Neural crest cell (in vitro differentiated cells): ENCODE data around the gene RGS17. TPM values are rescaled to one million over a fixed set of nuclear protein-coding genes. Genes with fewer than 3 reads are reported as not detected.

Experiments
- DNase-seq: peaks from one replicate; pipeline ENCODE4 v3.0.0; 2021; ENCODE audit warnings: low read depth, mixed read lengths, low spot score
- H3K27ac Mint-ChIP-seq: one replicate; pipeline ENCODE4 v1.8.0; 2021; ENCODE audit warnings: mild to moderate bottlenecking, mixed read lengths; ENCODE audit not compliant: unreplicated experiment
- H3K27me3 Mint-ChIP-seq: 2 replicates; pipeline ENCODE4 v1.8.0; 2021; ENCODE audit warnings: low read depth, mild to moderate bottlenecking, mixed read lengths
- H3K36me3 Mint-ChIP-seq: 2 replicates; pipeline ENCODE4 v1.8.0; 2021; ENCODE audit warnings: low read depth, mild to moderate bottlenecking, mixed read lengths
- H3K4me1 Mint-ChIP-seq: 2 replicates; pipeline ENCODE4 v1.8.0; 2021; ENCODE audit warnings: mixed read lengths
- H3K4me3 Mint-ChIP-seq: one replicate; pipeline ENCODE4 v1.8.0; 2021; ENCODE audit warnings: mild to moderate bottlenecking, mixed read lengths
- H3K9me3 Mint-ChIP-seq: 2 replicates; pipeline ENCODE4 v1.8.0; 2021; ENCODE audit warnings: mixed read lengths
- total RNA-seq: library from RNA; stranded (reverse); gene quantifications from 2 replicates; pipeline ENCODE4 v1.2.1, GENCODE V29; 2021
- TF ChIP-seq, protein P1 (sequence below): fragments of 200-600 bp; sonication (generic); conservative IDR thresholded peaks from 2 replicates; pipeline ENCODE4 v1.5.0; 2021; ENCODE audit warnings: antibody characterized with exemption, mild to moderate bottlenecking

RGS17 gene
- total RNA-seq, 1 donor from 2014 or later = 4.7 TPM

DNA sequence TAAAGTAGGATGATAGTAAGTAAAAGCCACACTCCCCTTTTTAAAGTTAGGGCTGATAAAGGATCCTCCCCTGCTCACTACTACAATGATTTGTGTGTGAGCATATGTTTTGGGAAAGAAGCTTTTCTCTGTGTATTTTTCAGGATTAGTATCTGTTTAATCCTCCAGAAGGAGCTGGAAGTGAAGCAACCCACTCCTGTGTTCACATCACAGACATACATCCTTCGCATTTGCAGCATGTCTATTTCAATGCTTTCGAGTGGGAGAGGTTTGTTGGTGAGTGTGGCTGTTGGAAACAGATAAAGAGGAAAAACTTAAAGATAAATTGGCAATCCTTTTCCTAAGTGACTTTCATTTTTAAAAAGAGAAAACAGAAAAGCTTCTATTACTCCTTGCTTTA, 31.6 kb upstream of the RGS17 start:
- Mint-ChIP-seq H3K4me3 (no peak overlapping the region), H3K27ac (no peak overlapping the region), H3K4me1 (no peaks in the 10 kb centered on the region), H3K36me3 (no peaks in the 10 kb centered on the region), H3K27me3 (no peaks in the 10 kb centered on the region), H3K9me3 (no peaks in the 10 kb centered on the region)
- no peak for DNase-seq
- TF ChIP-seq, protein P1, sequence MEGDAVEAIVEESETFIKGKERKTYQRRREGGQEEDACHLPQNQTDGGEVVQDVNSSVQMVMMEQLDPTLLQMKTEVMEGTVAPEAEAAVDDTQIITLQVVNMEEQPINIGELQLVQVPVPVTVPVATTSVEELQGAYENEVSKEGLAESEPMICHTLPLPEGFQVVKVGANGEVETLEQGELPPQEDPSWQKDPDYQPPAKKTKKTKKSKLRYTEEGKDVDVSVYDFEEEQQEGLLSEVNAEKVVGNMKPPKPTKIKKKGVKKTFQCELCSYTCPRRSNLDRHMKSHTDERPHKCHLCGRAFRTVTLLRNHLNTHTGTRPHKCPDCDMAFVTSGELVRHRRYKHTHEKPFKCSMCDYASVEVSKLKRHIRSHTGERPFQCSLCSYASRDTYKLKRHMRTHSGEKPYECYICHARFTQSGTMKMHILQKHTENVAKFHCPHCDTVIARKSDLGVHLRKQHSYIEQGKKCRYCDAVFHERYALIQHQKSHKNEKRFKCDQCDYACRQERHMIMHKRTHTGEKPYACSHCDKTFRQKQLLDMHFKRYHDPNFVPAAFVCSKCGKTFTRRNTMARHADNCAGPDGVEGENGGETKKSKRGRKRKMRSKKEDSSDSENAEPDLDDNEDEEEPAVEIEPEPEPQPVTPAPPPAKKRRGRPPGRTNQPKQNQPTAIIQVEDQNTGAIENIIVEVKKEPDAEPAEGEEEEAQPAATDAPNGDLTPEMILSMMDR = no peak

DNA sequence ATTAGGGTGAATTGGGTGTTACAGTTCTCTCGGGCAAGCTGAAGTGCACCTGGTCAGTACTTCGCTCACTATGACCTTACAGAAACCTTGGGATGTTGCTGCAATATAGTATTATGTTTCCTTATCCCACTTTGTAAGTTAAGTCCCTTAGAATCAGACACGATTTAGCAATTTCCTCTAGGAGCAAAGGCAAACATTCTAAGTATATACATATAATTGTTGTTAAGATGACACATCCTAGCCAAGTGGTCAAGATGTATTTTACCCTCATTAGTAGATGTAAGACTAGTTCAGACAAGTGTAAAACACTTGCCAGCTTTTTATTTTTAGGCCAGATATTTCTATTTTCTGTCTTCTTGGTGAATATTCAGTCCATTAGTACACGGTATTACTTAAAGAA, 31.1 kb upstream of the RGS17 start:
- H3K4me1 Mint-ChIP-seq = no peaks in the 10 kb centered on the region
- DNase-seq = no peak
- no peaks in the 10 kb centered on the region for H3K27me3 Mint-ChIP-seq
- H3K27ac Mint-ChIP-seq = no peak overlapping the region
- H3K9me3 Mint-ChIP-seq = no peaks in the 10 kb centered on the region
- TF ChIP-seq, protein P1 = no peak
- no peak overlapping the region for H3K4me3 Mint-ChIP-seq
- no peaks in the 10 kb centered on the region for H3K36me3 Mint-ChIP-seq

DNA sequence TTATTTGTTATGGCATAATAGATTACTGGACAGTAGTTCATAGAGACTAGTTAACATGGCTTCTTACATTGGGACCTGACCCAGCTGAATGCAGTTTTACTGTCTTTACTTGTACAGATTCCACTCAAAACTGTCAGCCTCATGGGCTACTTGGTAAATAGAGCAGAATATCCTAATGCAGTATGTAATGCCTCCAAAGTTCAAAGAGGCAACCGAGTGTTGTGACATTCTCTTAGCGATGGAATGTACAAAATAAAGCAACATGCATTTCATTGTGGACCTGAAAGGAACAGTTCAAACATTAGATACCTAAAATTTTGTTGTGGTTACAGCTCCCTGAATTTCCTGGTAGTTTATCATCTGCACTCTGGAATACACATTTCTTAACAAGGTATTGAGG, 29.1 kb upstream of the RGS17 start:
- H3K36me3 Mint-ChIP-seq = no peaks in the 10 kb centered on the region
- no peak for DNase-seq
- H3K4me1 Mint-ChIP-seq = no peaks in the 10 kb centered on the region
- no peak overlapping the region for H3K27ac Mint-ChIP-seq
- no peaks in the 10 kb centered on the region for H3K27me3 Mint-ChIP-seq
- TF ChIP-seq, protein P1 = no peak
- H3K9me3 Mint-ChIP-seq = no peaks in the 10 kb centered on the region
- H3K4me3 Mint-ChIP-seq = no peak overlapping the region

DNA sequence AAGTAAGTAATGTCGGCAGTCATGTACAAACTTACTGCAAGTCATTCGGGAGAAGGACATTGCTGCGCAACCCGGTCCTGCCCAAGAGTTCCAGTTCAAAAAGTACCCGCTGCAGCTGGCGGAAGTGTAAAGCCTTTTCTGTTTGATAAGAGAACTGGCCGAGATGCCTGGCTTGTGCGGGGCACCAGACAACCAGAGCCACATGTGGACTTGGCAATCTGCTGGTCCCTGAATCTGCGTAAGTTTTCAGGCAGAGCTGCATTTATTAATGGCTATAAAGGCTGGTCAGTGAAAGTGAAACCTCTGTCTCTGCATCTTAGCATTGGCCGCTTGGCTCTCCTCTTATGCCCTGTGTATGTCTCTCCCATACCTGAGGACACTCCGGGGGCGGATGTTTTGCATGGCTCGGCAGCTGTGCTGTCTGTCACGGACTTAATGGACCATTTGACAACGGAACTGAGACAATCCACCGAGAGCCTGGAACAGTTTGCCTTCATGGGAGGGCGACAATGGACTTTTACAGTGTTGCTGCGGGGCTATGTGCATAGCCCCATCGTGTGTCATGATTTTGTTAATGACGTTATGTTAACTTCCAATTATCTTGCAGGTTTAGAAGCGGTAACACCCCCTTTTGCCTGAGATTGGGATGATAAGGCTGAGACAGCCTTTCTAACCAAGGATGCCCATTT, 19.8 kb upstream of the RGS17 start:
- DNase-seq = no peak
- Mint-ChIP-seq H3K9me3 (peaks cover 5% of the 10 kb centered on the region), H3K36me3 (no peaks in the 10 kb centered on the region), H3K4me1 (no peaks in the 10 kb centered on the region), H3K4me3 (no peak overlapping the region), H3K27ac (no peak overlapping the region), H3K27me3 (peaks cover 15% of the 10 kb centered on the region)
- TF ChIP-seq, protein P1 = no peak

DNA sequence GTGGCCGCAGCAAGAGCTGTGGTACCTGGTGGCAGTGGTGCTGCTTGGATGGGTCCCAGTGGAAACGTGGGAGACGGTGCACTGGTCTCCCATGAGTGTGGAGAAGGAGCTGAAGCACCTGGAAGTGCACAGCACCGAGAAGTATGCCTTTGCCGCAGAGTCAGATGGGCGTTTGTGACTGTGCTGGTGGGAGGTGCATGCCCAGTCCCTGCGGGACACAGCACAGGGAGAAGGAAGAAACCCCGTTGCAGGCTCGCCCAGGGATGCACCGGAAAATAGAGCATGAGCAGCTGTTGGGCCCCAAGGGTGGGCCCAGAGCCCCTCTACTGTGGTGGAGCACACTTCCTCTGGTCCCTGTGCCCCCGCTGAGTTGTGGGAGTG, 19.3 kb upstream of the RGS17 start:
- Mint-ChIP-seq H3K4me1 (no peaks in the 10 kb centered on the region), H3K36me3 (no peaks in the 10 kb centered on the region)
- DNase-seq = no peak

More for the DNA sequence above, 19.3 kb upstream of the RGS17 start:
- H3K9me3 Mint-ChIP-seq = peaks cover 5% of the 10 kb centered on the region
- no peak overlapping the region for H3K27ac Mint-ChIP-seq
- H3K27me3 Mint-ChIP-seq = peaks cover 15% of the 10 kb centered on the region
- H3K4me3 Mint-ChIP-seq = no peak overlapping the region
- TF ChIP-seq, protein P1 = no peak
